ENCODE data around the gene ALMS1.
"Not testable (repeated sequence)": the region's sequence is repeated elsewhere in the genome, so short reads cannot be mapped to it uniquely, and the experiment has no call there.

ALMS1 gene

DNA sequence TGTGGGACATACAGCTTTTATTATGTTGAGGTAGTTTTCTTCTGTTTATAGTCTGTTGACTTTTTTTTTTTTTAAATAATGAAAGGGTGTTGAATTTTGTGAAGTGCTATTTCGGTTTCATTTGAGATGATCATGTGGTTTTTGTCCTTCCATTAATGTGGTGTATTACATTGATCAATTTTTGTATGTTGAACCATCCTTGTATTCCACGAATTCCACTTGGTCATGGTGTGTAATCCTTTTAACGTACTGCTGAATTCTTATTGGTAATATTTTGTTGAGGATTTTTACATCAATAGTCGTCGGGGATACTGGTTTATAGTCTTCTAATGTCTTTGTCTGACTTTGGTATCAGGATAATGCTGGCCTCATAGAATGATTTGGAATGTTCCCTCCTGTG, 18.8 kb downstream of the ALMS1 start:
- DNase-seq (ENCODE audit: low read depth), result no peak

DNA sequence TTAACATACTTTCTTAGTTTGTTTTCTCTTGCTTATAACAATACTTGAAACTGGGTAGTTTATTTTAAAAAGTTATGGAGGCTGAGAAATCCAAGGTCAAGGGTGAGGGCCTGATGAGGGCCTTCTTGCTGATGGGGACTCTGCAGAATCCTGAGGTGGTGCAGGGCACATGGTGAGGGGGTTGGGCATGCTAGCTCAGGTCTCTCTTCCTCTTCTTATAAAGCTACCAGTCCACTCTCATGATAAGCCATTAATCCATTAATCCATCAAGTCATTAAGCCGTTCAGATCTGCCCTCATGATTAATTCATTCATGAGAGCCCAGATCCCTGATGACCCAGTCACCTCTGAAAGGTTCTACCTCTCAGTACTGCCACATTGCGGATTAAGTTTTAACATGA, 21.4 kb downstream of the ALMS1 start:
- no peak for DNase-seq (ENCODE audit: low read depth)

DNA sequence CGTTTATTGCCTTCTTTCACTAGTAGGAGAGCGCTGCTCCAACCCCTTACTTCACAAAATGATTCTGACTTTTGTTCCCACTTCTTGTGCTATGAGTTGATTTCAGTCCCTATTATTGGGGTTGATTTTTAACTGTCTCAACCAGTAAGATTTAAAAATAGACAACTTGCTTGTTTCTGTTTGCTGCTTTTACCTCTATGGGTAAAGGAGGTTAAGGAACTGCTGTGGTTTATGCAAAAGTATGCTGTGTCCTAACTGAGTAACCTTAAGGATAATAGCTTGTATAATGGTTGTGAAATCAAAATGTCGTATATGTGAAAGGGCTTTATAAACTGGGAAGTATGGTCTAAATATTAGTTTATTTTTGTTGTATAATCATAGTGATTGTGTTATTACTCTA, 22.6 kb downstream of the ALMS1 start:
- no peak for DNase-seq (ENCODE audit: low read depth)

DNA sequence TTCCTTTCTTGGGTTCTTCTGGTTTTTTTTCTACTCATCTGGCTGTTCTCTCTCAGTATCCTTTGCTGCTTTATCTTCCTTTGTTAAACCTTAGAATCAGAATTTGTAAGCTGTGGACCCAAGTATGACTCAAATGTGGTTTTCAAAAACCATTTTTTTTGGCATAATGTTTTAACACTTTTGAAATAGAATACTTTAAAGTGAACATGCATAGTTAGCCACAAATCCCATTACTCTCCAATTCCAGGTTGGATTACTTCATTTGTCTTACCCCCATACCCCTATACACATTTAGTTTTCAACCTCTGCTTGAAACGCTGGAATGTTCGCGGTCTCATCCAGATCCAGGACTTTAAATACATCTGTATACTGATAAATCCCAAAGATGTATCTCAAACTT, 29.1 kb downstream of the ALMS1 start:
- no peak for DNase-seq (ENCODE audit: low read depth)

DNA sequence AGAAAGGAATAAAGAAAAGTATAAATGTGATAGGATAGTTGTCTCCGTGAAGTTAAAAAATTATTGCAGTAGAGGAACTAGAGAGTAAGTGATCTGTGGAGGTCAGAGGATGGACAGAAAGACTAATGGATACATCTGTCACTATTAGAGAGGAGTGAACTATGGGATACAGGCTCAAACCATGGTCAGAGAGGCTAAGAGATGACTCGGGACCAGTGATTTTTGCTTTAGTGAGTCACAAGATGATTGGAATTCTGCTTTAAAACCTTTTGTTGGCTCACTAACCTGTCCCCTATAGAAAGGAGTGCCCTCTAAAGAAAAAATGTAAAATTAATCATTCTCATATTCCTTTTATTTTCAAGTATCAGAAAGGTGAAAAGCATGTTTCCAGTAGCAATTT, 30.3 kb downstream of the ALMS1 start:
- DNase-seq (ENCODE audit: low read depth), result no peak

DNA sequence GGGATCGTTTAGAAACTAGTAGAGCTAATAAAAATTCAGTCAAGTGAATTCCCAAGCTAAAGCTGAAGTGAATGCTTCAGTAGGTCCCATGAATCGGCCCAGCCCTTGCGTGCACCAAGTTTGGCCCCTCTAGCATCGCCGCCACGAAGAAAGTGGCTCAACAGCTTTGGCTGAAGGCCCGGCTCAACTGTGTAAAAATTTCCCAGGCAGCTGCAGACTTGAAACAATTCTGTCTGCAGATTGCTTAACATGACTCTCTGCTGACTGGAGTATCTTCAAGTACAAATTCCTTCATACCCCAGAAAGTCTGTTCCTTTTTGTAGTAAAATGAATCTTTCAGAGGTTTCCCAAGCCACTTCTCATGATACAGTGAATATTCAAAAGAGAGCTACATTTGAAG, 32.7 kb downstream of the ALMS1 start:
- no peak for DNase-seq (ENCODE audit: low read depth)

DNA sequence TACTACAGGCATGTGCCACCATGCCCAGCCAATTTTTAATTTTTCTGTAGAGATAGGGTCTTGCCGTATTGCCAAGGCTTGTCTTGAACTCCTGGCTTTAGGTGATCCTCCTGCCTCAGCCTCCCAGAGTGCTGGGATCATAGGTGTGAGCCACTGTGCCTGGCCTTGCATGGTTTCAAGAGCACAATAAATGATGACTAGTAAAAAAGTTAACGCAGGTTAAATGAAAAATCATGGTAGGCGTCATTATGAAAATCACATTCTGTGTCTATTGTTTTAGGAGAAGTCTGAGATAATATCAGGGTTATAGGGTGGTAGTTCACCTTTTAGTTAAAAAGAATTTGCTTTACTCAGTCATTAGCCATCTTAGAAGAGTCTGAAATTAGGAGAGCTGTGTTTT, 38.3 kb downstream of the ALMS1 start:
- no peak for DNase-seq (ENCODE audit: low read depth)

DNA sequence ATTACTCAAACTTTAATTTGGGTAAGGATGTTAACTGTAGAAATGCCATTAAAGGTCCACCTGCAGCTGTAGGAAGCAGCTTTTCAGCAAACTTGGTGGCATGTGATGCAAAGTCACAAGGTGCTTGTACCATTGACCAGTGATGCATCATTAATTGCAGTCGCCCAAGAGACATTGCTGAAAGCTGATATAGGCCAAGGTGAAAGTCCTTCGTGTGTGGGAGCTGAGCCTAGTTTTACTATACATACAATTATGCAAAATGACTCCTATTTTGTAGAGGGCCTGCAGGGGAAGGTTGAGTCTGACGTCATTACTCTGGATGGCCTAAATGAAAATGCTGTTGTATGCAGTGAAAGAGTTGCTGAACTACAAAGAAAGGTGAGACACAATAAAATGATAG, 40.5 kb downstream of the ALMS1 start:
- DNase-seq (ENCODE audit: low read depth), result no peak

DNA sequence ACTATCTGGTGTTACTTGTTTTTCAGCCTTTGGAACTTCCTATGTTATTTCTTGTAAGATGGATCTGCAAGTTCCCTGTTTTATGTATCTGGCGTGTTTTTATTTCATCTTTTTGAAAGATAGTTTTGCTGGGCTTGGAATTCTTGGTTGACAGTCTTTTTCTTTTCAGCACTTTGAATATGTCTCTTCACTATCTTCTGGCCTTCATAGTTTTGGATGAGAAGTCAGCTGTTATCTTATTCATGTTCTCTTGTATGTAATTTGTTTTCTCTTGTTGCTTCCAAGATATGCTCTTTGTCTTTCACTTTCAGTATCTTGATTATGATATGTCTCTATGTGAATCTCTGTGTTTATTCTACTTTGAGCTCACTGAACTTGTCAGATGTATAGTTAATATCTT, 50.4 kb downstream of the ALMS1 start:
- no peak for DNase-seq (ENCODE audit: low read depth)

DNA sequence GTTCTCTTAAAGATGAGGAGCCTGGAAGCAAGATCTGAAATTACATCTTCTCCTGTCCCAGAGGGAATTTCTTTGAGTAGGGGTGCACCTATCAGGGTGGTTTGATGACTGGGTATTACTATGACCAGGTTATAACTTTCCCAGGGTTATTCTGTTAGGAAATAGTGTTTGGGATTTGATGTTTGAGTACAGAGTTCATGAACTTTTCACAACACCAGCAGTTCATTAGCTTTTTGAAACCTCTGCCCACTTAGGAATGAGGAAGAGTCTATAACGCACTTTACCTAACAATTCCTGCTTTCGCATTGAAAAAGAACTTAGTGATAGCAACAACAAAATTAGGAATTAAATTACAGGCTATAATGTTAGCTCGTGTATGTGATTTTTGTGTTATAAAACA, 58.6 kb downstream of the ALMS1 start:
- DNase-seq (ENCODE audit: low read depth), result no peak

DNA sequence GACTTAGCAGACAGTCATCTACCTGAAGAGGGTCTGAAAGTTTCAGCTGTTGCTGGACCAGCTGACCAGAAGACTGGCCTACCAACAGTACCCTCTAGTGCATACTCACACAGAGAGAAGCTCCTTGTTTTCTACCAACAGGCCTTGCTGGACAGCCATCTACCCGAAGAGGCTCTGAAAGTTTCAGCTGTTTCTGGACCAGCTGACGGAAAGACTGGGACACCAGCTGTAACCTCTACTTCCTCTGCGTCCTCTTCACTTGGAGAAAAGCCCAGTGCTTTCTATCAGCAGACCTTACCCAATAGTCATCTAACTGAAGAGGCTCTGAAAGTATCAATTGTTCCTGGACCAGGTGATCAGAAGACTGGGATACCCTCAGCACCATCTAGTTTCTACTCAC, 63.2 kb downstream of the ALMS1 start:
- DNase-seq (ENCODE audit: low read depth), result no peak

DNA sequence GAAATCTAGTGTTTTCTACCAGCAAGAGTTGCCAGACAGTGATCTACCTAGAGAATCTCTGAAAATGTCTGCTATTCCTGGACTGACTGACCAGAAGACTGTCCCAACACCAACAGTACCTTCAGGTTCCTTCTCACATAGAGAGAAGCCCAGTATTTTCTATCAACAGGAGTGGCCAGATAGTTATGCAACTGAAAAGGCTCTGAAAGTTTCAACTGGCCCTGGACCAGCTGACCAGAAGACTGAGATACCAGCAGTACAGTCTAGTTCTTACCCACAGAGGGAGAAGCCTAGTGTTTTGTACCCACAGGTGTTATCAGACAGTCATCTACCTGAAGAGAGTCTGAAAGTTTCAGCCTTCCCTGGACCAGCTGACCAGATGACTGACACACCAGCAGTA, 63.8 kb downstream of the ALMS1 start:
- no peak for DNase-seq (ENCODE audit: low read depth)

DNA sequence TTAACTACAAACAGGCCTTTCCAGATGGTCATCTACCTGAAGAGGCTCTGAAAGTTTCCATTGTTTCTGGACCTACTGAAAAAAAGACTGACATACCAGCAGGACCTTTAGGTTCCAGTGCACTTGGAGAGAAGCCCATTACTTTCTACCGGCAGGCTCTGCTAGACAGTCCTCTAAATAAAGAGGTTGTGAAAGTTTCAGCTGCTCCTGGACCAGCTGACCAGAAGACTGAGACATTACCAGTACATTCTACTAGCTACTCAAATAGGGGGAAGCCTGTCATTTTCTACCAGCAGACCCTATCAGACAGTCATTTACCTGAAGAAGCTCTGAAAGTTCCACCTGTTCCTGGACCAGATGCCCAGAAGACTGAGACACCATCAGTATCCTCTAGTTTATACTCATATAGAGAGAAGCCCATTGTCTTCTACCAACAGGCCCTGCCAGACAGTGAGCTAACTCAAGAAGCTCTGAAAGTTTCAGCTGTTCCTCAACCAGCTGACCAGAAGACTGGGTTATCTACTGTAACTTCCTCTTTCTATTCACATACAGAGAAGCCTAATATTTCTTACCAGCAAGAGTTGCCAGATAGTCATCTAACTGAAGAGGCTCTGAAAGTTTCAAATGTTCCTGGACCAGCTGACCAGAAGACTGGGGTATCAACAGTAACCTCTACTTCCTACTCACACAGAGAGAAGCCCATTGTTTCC, 65.8 kb downstream of the ALMS1 start:
- DNase-seq (ENCODE audit: low read depth), result no peak

DNA sequence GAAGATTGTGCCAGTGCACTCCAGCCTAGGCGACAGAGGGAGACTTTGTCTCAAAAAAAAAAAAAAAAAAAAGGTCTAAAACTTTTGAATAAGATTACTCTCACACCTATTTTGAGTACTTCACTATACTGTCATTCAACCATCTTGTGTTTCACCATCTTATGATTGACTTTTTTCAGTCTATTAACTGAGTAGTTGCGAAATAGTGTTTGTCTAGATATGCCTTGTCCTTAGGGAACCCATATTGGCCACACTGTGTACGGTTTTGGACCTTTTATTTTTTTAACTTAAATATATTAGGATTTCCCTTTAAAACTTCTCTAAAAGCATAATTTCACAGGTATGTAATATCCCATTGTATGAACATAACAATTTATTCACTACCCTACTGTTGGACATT, 72.3 kb downstream of the ALMS1 start:
- no peak for DNase-seq (ENCODE audit: low read depth)

DNA sequence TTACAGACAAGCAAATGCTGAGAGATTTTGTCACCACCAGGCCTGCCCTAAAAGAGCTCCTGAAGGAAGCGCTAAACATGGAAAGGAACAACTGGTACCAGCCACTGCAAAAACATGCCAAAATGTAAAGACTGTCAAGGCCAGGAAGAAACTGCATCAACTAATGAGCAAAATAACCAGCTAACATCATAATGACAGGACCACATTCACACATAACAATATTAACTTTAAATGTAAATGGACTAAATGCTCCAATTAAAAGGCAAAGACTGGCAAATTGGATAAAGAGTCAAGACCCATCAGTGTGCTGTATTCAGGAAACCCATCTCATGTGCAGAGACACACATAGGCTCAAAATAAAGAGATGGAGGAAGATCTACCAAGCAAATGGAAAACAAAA, 76.8 kb downstream of the ALMS1 start:
- not testable (repeated sequence) for DNase-seq (ENCODE audit: low read depth)

DNA sequence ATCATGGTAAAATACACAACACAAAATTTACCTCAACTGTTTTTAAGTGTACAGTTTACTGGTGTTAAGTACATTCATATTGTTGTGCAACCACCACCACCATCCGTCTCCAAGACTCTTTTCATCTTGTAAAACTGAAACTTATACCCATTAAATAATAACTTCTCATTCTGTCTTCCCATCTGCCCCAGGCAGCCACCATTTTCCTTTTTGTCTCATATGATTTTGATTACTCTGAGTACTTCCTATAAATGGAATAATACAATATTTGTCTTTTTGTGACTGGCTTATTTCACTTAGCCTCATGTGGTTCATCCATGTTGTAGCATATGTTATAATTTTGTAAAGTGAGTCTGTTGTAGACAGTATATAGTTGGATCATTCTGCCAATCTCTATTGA, 82.7 kb downstream of the ALMS1 start:
- DNase-seq (ENCODE audit: low read depth), result no peak

DNA sequence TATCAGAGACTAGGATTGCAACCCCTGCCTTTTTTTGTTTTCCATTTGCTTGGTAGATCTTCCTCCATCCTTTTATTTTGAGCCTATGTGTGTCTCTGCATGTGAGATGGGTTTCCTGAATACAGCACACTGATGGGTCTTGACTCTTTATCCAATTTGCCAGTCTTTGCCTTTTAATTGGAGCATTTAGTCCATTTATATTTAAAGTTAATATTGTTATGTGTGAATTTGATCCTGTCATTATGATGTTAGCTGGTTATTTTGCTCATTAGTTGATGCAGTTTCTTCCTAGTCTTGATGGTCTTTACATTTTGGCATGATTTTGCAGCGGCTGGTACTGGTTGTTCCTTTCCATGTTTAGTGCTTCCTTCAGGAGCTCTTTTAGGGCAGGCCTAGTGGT, 98.2 kb downstream of the ALMS1 start:
- not testable (repeated sequence) for DNase-seq (ENCODE audit: low read depth)

DNA sequence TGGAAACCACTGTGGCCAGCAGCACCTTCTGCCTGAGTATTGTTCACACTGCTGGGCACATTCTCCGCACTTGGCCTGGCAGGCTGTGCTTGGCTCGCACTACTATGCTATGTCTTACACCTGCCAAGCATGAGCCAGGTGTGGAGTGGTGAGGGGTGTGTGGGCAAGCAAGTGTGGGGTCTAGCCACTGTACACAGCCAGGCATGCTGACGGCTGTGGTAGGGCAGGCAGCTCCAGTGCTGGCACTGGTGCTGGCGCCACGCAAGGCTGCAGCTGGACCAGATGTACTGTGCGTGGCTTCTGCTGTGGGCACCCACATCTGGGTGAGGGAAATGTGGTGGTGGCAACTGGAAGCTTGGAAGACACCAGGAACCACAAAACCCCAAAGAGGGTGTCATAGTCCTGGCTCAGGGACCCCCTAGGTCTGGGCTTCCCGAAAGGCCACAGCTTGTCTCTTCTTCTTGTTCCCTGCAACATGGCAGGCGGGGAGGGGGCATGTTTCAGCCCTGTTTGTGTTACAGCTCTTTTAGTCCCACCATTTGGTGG, 101.5 kb downstream of the ALMS1 start:
- DNase-seq (ENCODE audit: low read depth), result no peak

DNA sequence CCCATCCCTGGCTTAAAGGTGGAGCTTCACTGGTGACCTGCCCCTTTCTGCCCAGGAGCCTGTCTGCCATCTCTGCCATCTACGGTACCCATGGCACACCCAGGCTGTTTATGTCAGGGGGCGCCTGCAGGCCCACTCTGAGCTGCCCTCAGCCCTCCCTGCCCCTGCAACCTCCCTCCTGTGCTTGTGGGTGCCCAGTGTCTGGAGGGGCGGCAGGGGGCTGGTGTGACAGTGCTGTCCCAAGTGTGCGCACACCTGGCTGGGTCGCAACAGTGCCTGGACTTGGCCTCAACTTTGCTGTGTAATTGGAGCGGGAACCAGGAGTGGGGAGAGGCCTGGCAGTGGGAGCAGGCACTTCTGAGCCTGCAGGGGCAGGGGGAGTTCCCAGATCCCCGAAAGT, 102.4 kb downstream of the ALMS1 start:
- DNase-seq (ENCODE audit: low read depth), result no peak

DNA sequence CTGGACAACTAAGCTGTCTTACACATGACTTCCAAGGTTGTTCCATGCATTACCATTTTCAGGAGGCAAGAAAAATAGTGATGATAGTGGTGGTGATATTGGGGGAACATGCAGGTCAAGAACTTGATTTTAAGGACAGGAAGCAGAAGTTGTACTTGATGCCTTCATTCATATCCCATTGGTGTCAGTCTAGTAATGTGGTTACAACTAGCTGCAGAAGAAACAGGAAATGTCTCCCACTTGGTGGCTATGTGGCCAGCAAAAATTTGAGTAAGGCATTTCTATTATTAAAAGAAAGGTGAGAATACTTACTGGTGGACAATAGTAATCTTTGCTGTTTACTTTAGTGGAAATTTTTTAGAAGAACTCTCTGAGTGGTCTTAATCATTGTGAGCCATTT, 103.4 kb downstream of the ALMS1 start:
- no peak for DNase-seq (ENCODE audit: low read depth)

DNA sequence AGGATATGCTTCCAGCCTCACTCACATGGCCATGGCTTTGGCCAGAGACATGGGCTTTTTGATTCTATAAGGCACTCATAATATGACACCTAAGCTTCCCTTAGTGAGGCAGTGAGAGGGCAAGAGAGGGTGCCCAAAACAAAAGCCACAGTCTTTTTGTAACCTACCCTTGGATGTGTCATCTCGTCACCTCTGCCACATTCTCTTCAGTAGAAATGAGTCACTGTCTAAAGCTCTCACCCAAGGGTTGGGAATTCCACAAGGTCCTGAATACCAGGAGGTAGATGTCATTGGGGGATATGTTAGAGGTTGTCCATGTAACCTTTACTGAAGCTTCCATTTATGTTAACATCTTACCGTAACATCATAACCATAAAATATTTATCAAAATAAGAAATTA, 108.4 kb downstream of the ALMS1 start:
- no peak for DNase-seq (ENCODE audit: low read depth)

DNA sequence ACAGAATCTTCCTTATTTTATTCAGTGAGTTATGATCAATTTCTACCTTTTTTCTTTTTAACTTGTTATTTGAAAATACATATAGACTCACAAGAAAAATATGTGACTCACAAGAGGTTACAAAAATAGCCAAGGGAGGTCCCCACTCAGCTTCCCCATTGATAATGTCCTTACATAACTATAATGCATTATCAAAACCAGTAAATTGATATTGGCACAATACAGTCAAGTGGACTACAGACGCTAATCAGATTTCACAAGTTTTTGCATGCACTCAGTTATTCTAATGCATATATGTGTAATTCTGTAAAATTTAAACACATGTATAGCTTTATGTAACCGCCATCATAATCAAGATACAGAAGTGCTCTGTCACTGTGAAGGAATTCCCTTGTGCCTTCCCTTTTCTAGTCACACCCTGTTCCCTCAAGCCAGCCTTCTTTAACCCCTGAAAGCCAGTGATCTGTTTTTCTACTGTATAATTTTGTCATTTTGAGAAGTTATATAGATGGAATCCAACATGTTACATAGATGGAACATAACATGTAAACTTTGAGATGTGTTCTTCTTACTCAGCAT, 118.4 kb downstream of the ALMS1 start:
- DNase-seq (ENCODE audit: low read depth), result no peak

DNA sequence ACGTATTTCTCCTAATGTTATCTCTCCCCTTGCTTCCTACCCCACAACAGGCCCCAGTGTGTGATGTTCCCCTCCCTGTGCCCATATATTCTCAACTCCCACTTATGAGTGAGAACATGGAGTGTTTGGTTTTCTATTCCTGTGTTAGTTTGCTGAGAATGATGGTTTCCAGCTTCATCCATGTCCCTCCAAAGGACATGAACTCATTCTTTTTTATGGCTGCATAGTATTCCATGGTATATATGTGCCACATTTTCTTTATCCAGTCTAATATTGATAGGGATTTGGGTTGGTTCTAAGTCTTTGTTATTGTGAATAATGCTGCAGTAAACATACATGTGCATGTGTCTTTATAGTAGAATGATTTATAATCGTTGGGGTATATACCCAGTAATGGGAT, 119.2 kb downstream of the ALMS1 start:
- DNase-seq (ENCODE audit: low read depth), result not testable (repeated sequence)

DNA sequence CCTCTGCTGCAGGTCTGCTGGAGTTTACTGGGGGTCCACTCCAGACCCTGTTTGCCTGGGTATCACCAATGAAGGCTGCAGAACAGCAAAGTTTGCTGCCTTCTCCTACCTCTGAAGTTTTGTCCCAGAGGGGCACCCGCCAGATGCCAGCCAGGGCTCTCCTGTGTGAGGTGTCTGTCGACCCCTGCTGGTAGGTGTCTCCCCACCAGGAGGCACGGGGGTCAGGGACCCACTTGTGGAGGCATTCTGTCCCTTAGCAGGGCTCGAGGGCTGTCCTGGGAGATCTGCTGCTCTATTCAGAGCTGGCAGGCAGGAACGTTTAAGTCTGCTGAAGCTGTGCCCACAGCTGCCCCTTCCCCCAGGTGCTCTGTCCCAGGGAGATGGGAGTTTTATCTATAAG, 124.8 kb downstream of the ALMS1 start:
- not testable (repeated sequence) for DNase-seq (ENCODE audit: low read depth)

Data from activated T-cell treated with anti-CD3 and anti-CD28 coated beads for 48 hours (primary cell).